Measurements from ENCODE around the gene SDK1.

The SDK1 gene

GRCh38 chr7:4244635-4245034 lies 943.6 kb downstream of the SDK1 start:
- Histone ChIP-seq H3K79me1 (replicated peaks; ENCODE audit: low read length, poor library complexity, severe bottlenecking) (no peaks in the 10 kb centered on the region), H2BK120ac (ENCODE audit: low read depth, low read length) (no peak overlapping the region), H3K9ac (ENCODE audit: low read length) (no peak overlapping the region), H3K36me3 (ENCODE audit: control insufficient read depth in 1 of 2, insufficient read depth in 2 of 2, low read depth in 1 of 2, low read length in 2 of 2) (peaks cover 0 to 34% of the 10 kb centered on the region in 2 experiments), H3K4ac (ENCODE audit: low read depth in 1 of 2, low read length in 2 of 2) (no peak overlapping the region), H3K14ac (ENCODE audit: low read length in 2 of 2) (no peak overlapping the region), H3K27ac (ENCODE audit: low read length, poor library complexity, severe bottlenecking) (no peak overlapping the region), H3K27me3 (ENCODE audit: control insufficient read depth in 1 of 2, insufficient read depth in 1 of 2, low read length in 2 of 2) (no peaks in the 10 kb centered on the region), H3K4me2 (ENCODE audit: low read length, poor library complexity, severe bottlenecking) (no peak overlapping the region), H2BK15ac (ENCODE audit: low read depth, poor library complexity, severe bottlenecking) (no peak overlapping the region), H3K23ac (ENCODE audit: low read length in 2 of 2) (no peak overlapping the region), H4K8ac (ENCODE audit: low read length) (no peak overlapping the region), H2AK5ac (ENCODE audit: low read length, severe bottlenecking) (no peak overlapping the region), H3K4me3 (ENCODE audit: insufficient read depth in 1 of 2, low read depth in 1 of 2, low read length in 2 of 2) (no peak overlapping the region), H2BK5ac (ENCODE audit: low read depth, low read length, poor library complexity, severe bottlenecking) (no peak overlapping the region), H2BK12ac (ENCODE audit: low read length in 2 of 2) (no peak overlapping the region), H3K18ac (ENCODE audit: low read depth in 1 of 2, low read length in 2 of 2) (no peak overlapping the region), H3K4me1 (ENCODE audit: control insufficient read depth, insufficient read depth, low read depth, low read length) (no peaks in the 10 kb centered on the region), H3K9me3 (ENCODE audit: control insufficient read depth, low read length) (peaks cover 15% of the 10 kb centered on the region), H2AFZ (ENCODE audit: low read depth, low read length) (no peak overlapping the region), H4K91ac (ENCODE audit: low read length) (no peak overlapping the region)
- no peak for DNase-seq
- 96% methylated on average over 6 of the region's 6 CpGs for WGBS

GRCh38 chr7:4245135-4245865 lies 944.2 kb downstream of the SDK1 start:
- no peak overlapping the region for H3K14ac ChIP-seq (ENCODE audit: low read length in 2 of 2)
- H3K4ac ChIP-seq (ENCODE audit: low read depth in 1 of 2, low read length in 2 of 2): no peak overlapping the region
- H3K27ac ChIP-seq (ENCODE audit: low read length, poor library complexity, severe bottlenecking): no peak overlapping the region
- H3K9ac ChIP-seq (ENCODE audit: low read length): no peak overlapping the region
- no peak overlapping the region for H2BK5ac ChIP-seq (ENCODE audit: low read depth, low read length, poor library complexity, severe bottlenecking)
- H3K79me1 ChIP-seq (replicated peaks; ENCODE audit: low read length, poor library complexity, severe bottlenecking): no peaks in the 10 kb centered on the region
- H2BK12ac ChIP-seq (ENCODE audit: low read length in 2 of 2): no peak overlapping the region
- H3K18ac ChIP-seq (ENCODE audit: low read depth in 1 of 2, low read length in 2 of 2): no peak overlapping the region
- no peak overlapping the region for H4K91ac ChIP-seq (ENCODE audit: low read length)
- no peak overlapping the region for H3K23ac ChIP-seq (ENCODE audit: low read length in 2 of 2)
- H3K9me3 ChIP-seq (ENCODE audit: control insufficient read depth, low read length): peaks cover 20% of the 10 kb centered on the region
- no peak overlapping the region for H2BK120ac ChIP-seq (ENCODE audit: low read depth, low read length)
- H3K4me3 ChIP-seq (ENCODE audit: insufficient read depth in 1 of 2, low read depth in 1 of 2, low read length in 2 of 2): no peak overlapping the region
- H4K8ac ChIP-seq (ENCODE audit: low read length): no peak overlapping the region
- H3K36me3 ChIP-seq (ENCODE audit: control insufficient read depth in 1 of 2, insufficient read depth in 2 of 2, low read depth in 1 of 2, low read length in 2 of 2): peaks cover 0 to 34% of the 10 kb centered on the region in 2 experiments
- no peak overlapping the region for H3K4me2 ChIP-seq (ENCODE audit: low read length, poor library complexity, severe bottlenecking)
- no peak overlapping the region for H2AFZ ChIP-seq (ENCODE audit: low read depth, low read length)
- no peak overlapping the region for H2BK15ac ChIP-seq (ENCODE audit: low read depth, poor library complexity, severe bottlenecking)
- no peaks in the 10 kb centered on the region for H3K4me1 ChIP-seq (ENCODE audit: control insufficient read depth, insufficient read depth, low read depth, low read length)
- H3K27me3 ChIP-seq (ENCODE audit: control insufficient read depth in 1 of 2, insufficient read depth in 1 of 2, low read length in 2 of 2): no peaks in the 10 kb centered on the region
- H2AK5ac ChIP-seq (ENCODE audit: low read length, severe bottlenecking): no peak overlapping the region
- 90% methylated on average over 19 of the region's 19 CpGs for WGBS
- DNase-seq: no peak

- Histone ChIP-seq H2AFZ (ENCODE audit: low read depth, low read length) (no peak overlapping the region), H3K4me2 (ENCODE audit: low read length, poor library complexity, severe bottlenecking) (no peak overlapping the region), H2BK15ac (ENCODE audit: low read depth, poor library complexity, severe bottlenecking) (no peak overlapping the region), H2BK5ac (ENCODE audit: low read depth, low read length, poor library complexity, severe bottlenecking) (no peak overlapping the region), H4K8ac (ENCODE audit: low read length) (no peak overlapping the region), H3K9me3 (ENCODE audit: control insufficient read depth, low read length) (peaks cover 20% of the 10 kb centered on the region), H2AK5ac (ENCODE audit: low read length, severe bottlenecking) (no peak overlapping the region), H2BK12ac (ENCODE audit: low read length in 2 of 2) (no peak overlapping the region), H3K9ac (ENCODE audit: low read length) (no peak overlapping the region), H2BK120ac (ENCODE audit: low read depth, low read length) (no peak overlapping the region), H3K23ac (ENCODE audit: low read length in 2 of 2) (no peak overlapping the region), H3K4ac (ENCODE audit: low read depth in 1 of 2, low read length in 2 of 2) (no peak overlapping the region), H3K27me3 (ENCODE audit: control insufficient read depth in 1 of 2, insufficient read depth in 1 of 2, low read length in 2 of 2) (no peaks in the 10 kb centered on the region), H3K18ac (ENCODE audit: low read depth in 1 of 2, low read length in 2 of 2) (no peak overlapping the region), H3K4me3 (ENCODE audit: insufficient read depth in 1 of 2, low read depth in 1 of 2, low read length in 2 of 2) (no peak overlapping the region), H4K91ac (ENCODE audit: low read length) (no peak overlapping the region), H3K27ac (ENCODE audit: low read length, poor library complexity, severe bottlenecking) (no peak overlapping the region), H3K14ac (ENCODE audit: low read length in 2 of 2) (no peak overlapping the region), H3K4me1 (ENCODE audit: control insufficient read depth, insufficient read depth, low read depth, low read length) (no peaks in the 10 kb centered on the region), H3K79me1 (replicated peaks; ENCODE audit: low read length, poor library complexity, severe bottlenecking) (no peaks in the 10 kb centered on the region), H3K36me3 (ENCODE audit: control insufficient read depth in 1 of 2, insufficient read depth in 2 of 2, low read depth in 1 of 2, low read length in 2 of 2) (peaks cover 0 to 34% of the 10 kb centered on the region in 2 experiments)
- no peak for DNase-seq
- 80% methylated on average over 12 of the region's 12 CpGs for WGBS
These were observed 944.9 kb downstream of the SDK1 start for GRCh38 chr7:4245866-4246470.

- DNase-seq: no peak
- Histone ChIP-seq H2AK5ac (ENCODE audit: low read length, severe bottlenecking) (no peak overlapping the region), H4K91ac (ENCODE audit: low read length) (no peak overlapping the region), H3K4me3 (ENCODE audit: insufficient read depth in 1 of 2, low read depth in 1 of 2, low read length in 2 of 2) (no peak overlapping the region), H2BK120ac (ENCODE audit: low read depth, low read length) (no peak overlapping the region), H4K8ac (ENCODE audit: low read length) (no peak overlapping the region), H3K79me1 (replicated peaks; ENCODE audit: low read length, poor library complexity, severe bottlenecking) (no peaks in the 10 kb centered on the region), H3K4me2 (ENCODE audit: low read length, poor library complexity, severe bottlenecking) (no peak overlapping the region), H3K4me1 (ENCODE audit: control insufficient read depth, insufficient read depth, low read depth, low read length) (no peaks in the 10 kb centered on the region), H3K27me3 (ENCODE audit: control insufficient read depth in 1 of 2, insufficient read depth in 1 of 2, low read length in 2 of 2) (no peaks in the 10 kb centered on the region), H2BK15ac (ENCODE audit: low read depth, poor library complexity, severe bottlenecking) (no peak overlapping the region), H3K9ac (ENCODE audit: low read length) (no peak overlapping the region), H3K23ac (ENCODE audit: low read length in 2 of 2) (no peak overlapping the region), H3K27ac (ENCODE audit: low read length, poor library complexity, severe bottlenecking) (no peak overlapping the region), H2BK5ac (ENCODE audit: low read depth, low read length, poor library complexity, severe bottlenecking) (no peak overlapping the region), H3K4ac (ENCODE audit: low read depth in 1 of 2, low read length in 2 of 2) (no peak overlapping the region), H2AFZ (ENCODE audit: low read depth, low read length) (no peak overlapping the region), H2BK12ac (ENCODE audit: low read length in 2 of 2) (no peak overlapping the region), H3K9me3 (ENCODE audit: control insufficient read depth, low read length) (peaks cover 25% of the 10 kb centered on the region), H3K18ac (ENCODE audit: low read depth in 1 of 2, low read length in 2 of 2) (no peak overlapping the region), H3K14ac (ENCODE audit: low read length in 2 of 2) (no peak overlapping the region), H3K36me3 (ENCODE audit: control insufficient read depth in 1 of 2, insufficient read depth in 2 of 2, low read depth in 1 of 2, low read length in 2 of 2) (peaks cover 0 to 34% of the 10 kb centered on the region in 2 experiments)
- WGBS: 85% methylated on average over 11 of the region's 11 CpGs
These were observed 945.5 kb downstream of the SDK1 start for GRCh38 chr7:4246536-4246935.

Measured in mesenchymal stem cell (in vitro differentiated cells and primary cell).